Suprapubic skin (tissue), 3 donors: Measurements from ENCODE around the gene GIPR.

Experiments
- POLR2A ChIP-seq, 2 donors: fragments of 450-650 bp; IDR thresholded peaks; one replicate each; pipeline ENCODE4 v1.6.1; 2017; ENCODE audit warnings: antibody characterized with exemption in 2 of 2, mild to moderate bottlenecking in 2 of 2, moderate library complexity in 2 of 2
- TF ChIP-seq, protein P1 (sequence below), 2 donors: fragments of 200-600 bp in 1 of 2; fragments of 450-650 bp in 1 of 2; sonication (generic) in 1 of 2; IDR thresholded peaks; one replicate each; pipeline ENCODE4 v1.5.1; 2016 to 2019; ENCODE audit warnings: antibody characterized with exemption in 2 of 2, mild to moderate bottlenecking in 1 of 2, moderate library complexity in 1 of 2

DNA sequence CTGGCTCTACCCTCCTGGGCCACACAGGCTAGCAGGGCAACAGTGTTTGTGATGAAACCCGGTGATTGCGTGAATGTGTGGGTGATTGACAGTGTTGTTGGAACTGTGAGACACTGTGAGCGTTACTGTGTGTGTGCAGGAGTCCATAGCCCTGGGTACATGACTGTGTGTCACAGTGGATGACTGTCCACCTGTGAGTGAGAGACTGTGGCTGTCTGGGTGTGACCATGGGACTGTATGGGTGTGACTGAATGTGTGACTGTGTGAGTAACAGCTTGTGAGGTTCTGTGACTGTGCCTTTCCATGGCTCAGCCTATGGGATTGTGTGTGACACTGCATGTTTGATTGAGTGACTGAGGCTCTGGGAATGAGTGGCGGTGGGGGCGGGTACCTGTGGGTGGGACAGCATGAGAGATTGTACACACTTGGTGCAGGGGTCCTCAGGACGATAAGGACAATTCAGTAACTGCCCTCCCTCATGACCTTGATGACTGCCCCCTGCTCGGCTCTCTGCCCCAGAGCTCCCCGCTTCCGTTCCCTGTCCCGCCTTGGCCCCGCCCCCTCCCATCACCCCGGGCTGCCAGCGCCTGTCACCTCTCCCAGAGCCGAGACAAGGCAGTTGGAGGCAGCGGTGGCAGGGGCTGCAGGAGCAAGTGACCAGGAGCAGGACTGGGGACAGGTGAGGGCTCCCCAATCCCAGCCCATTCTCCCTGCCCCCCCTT, at the start of gene GIPR:
- TF ChIP-seq, protein P1, sequence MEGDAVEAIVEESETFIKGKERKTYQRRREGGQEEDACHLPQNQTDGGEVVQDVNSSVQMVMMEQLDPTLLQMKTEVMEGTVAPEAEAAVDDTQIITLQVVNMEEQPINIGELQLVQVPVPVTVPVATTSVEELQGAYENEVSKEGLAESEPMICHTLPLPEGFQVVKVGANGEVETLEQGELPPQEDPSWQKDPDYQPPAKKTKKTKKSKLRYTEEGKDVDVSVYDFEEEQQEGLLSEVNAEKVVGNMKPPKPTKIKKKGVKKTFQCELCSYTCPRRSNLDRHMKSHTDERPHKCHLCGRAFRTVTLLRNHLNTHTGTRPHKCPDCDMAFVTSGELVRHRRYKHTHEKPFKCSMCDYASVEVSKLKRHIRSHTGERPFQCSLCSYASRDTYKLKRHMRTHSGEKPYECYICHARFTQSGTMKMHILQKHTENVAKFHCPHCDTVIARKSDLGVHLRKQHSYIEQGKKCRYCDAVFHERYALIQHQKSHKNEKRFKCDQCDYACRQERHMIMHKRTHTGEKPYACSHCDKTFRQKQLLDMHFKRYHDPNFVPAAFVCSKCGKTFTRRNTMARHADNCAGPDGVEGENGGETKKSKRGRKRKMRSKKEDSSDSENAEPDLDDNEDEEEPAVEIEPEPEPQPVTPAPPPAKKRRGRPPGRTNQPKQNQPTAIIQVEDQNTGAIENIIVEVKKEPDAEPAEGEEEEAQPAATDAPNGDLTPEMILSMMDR (IDR thresholded peaks at IDR 0.05): no peak
- no peak for TF ChIP-seq POLR2A (IDR thresholded peaks at IDR 0.05)
